ENCODE measurements around the gene OR12D3.
"Not testable (repeated sequence)": the region's sequence is repeated elsewhere in the genome, so short reads cannot be mapped to it uniquely, and the experiment has no call there.

OR12D3 gene

GRCh38 chr6:29375191-29375590, at the start of gene OR12D3:
Gene OR12D3, minus strand, starts transcription at chr6:29375291. Its CDS starts 4 bp downstream, at chr6:29375287.
- H3K27ac ChIP-seq = no peak within 1 kb of the TSS

GRCh38 chr6:29424575-29424974, 49.5 kb upstream of the OR12D3 start:
- no peak overlapping the region for H3K27ac ChIP-seq
- H3K4me3 ChIP-seq = no peak overlapping the region

More at GRCh38 chr6:29375191-29375590, at the start of gene OR12D3:
- no peak within 1 kb of the TSS for H3K4me3 ChIP-seq

GRCh38 chr6:29424168-29424567, 49.1 kb upstream of the OR12D3 start:
- H3K27ac ChIP-seq = no peak overlapping the region
- H3K4me3 ChIP-seq = no peak overlapping the region

DNA sequence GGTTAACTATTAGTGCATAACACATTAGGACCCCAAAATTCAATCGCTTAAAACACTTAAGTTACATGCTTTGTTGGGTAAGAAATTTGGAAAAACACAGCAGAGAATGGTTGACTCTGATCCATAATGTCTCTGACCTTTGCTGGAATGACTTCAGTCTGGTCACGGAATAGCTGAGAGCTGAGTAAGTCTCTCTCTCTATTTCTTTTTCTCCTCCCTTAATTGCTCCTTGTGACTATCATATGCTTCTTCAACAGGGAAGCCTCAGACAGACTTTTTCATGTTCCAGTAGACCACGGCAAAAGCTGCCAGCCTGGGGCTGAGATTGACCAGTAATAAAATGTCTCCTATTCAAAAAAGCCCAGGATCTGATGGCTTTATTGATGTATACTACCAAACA, 44.4 kb upstream of the OR12D3 start:
- no peak overlapping the region for H3K27ac ChIP-seq

GRCh38 chr6:29414588-29414987, 39.5 kb upstream of the OR12D3 start, which contains the start of gene OR12D1:
Gene OR12D1, plus strand, starts transcription at chr6:29414928.
- Histone ChIP-seq H3K4me3 (no peak within 1 kb of the TSS), H3K27ac (no peak within 1 kb of the TSS)

More for the DNA sequence above, 44.4 kb upstream of the OR12D3 start:
- H3K4me3 ChIP-seq = no peak overlapping the region

DNA sequence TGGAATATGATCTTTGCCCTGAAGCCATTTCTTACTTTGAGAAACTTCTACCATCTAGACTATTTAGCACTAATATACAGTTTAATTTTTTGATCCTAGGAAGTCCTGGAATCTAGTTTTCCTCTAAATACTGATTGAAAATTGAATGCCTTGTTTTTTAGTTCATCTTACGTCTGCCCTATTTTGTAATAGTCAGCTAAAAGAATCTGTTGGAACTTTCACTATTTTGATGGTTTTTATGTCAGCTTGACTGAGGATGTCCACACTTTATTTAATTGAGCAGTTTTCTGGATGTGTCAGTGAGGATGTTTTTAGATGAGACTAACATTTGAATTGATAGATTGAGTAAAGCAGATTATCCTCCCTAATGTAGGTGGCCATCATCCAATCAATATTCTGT, 28.7 kb upstream of the OR12D3 start:
- Histone ChIP-seq H3K4me3 (no peak overlapping the region), H3K27ac (no peak overlapping the region)

DNA sequence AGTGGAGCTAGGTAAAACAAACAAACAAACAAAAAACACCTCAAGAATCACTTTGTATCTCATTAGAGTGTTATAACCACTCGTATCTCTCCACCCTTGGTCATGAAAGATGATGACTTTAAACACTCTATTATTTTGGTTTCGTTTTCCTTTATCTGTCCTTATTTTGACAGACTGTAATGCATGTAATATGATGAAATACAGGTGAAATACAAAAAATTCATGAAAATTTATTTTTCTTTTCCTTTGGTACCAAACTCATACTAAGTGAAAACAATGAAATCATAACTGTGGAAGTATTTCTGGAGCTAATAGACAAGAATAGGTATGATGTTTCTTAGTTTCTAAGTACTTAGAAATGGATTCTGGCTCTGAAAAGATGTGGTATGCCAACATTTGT, 24.4 kb upstream of the OR12D3 start:
- H3K27ac ChIP-seq = no peak overlapping the region
- no peak overlapping the region for H3K4me3 ChIP-seq

- Histone ChIP-seq H3K4me3 (no peak within 1 kb of the TSS), H3K27ac (no peak within 1 kb of the TSS)
Observed at GRCh38 chr6:29395331-29395730, 20.2 kb upstream of the OR12D3 start, which contains the start of gene OR12D2. Gene OR12D2, plus strand, starts transcription at chr6:29395631. Its CDS starts 1,069 bp downstream, at chr6:29396700.

- no peak overlapping the region for H3K4me3 ChIP-seq
- H3K27ac ChIP-seq = no peak overlapping the region
Observed at GRCh38 chr6:29388533-29388932, 13.4 kb upstream of the OR12D3 start.

- Histone ChIP-seq H3K27ac (no peak overlapping the region), H3K4me3 (no peak overlapping the region)
Observed at GRCh38 chr6:29376003-29376402, 912 bp upstream of the OR12D3 start.

DNA sequence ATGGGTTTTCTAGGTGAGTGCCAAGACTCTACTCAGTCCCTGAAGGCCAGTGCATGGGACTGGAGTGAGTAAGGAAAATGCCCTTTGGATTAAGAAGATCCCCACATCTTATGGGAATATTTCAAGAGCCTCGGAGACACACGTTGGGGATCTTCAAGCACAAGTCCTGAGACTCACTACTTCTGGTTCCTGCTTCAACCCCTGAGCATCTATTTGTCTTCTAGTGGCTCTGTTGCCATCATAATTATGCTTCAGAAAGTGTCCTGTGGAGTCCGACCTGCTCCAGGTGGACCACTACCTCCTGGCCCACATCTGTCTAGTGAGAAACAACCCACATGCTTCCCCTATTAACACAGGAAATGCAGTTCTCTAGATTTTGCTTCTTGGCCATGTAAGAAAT, 6.3 kb downstream of the OR12D3 start, which contains the start of gene OR5V1:
OR5V1 (minus strand) TSS at position 101 of the 400 bp plus-strand sequence. CDS start 12,670 bp downstream, outside the sequence.
- Histone ChIP-seq H3K4me3 (no peak within 1 kb of the TSS), H3K27ac (no peak within 1 kb of the TSS)

- no peak overlapping the region for H3K4me3 ChIP-seq
Observed at GRCh38 chr6:29355603-29356002, 19.5 kb downstream of the OR12D3 start.

GRCh38 chr6:29354980-29355379, 20.1 kb downstream of the OR12D3 start:
- no peak overlapping the region for H3K27ac ChIP-seq

More at GRCh38 chr6:29355603-29356002, 19.5 kb downstream of the OR12D3 start:
- H3K27ac ChIP-seq = no peak overlapping the region

DNA sequence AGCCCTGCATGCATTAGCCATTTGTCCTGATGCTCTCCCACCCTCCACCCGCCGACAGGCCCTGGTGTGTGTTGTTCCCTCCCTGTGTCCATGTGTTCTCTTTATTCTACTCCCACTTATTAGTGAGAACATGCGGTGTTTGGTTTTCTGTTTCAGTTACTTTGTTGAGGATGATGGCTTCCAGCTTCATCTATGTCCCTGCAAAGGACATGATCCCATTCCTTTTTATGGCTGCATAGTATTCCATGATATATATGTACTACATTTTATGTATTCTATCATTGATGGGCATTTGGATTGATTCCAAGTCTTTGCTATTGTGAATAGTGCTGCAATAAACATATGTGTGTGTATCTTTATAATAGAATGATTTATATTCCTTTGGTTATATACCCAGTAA, 25.7 kb downstream of the OR12D3 start:
- not testable (repeated sequence) for H3K4me3 ChIP-seq, H3K27ac ChIP-seq

More at GRCh38 chr6:29354980-29355379, 20.1 kb downstream of the OR12D3 start:
- H3K4me3 ChIP-seq = no peak overlapping the region

- H3K27ac ChIP-seq = no peak overlapping the region
- H3K4me3 ChIP-seq = no peak overlapping the region
Observed at GRCh38 chr6:29345380-29345779, 29.7 kb downstream of the OR12D3 start.

DNA sequence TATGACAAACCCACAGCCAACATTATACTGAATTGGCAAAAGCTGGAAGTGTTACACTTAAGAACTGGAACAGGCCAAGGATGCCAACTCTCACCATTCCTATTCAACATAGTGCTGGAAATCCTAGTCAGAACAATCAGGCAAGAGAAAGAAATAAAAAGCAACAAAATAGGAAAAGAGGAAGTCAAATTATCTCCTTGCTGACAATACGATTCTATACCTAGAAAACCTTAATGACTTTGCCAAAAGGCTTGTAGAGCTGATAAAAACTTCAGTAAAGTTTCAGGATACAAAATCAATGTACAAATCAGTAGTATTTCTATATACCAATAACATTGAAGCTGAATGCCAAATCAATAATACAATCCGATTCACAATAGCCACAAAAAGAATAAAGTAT, 38.8 kb downstream of the OR12D3 start:
- H3K4me3 ChIP-seq = no peak overlapping the region
- no peak overlapping the region for H3K27ac ChIP-seq

DNA sequence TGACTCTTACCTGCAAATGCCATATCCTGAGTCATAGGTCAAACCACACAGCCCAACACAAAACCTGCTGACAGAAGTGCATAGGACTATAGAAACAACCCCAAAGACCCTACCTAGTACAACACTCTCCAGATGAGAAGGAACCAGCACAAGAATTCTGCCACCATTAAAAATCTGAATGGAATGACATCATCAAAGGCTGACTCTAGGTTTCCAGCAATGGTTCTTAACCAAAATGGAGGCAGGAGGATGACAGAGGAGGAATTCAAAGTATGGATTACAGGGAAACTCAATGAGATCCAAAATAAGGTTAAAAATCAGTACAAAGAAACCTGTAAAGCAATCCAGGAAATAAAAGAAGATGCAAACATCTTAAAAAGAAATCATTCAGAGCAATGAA, 42.4 kb downstream of the OR12D3 start:
- no peak overlapping the region for H3K4me3 ChIP-seq
- H3K27ac ChIP-seq = no peak overlapping the region

DNA sequence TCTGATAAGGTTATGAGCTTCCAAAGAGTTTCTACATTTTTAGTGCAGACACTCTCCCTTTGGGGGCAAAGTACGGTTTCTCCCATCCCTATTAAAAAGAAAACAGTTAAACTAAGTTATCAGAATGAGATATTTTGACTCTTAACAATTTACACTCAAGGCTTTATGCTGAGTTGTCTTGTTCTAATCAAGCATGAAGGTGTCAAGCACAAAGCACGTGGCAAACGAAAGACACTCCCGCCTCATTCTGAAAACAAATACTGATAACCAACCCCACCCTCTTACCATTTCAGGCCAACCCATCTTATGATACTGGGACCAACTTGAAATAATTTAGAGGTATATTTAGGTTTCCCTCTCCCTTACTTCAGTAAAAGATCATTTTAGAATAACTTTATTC, 49.3 kb downstream of the OR12D3 start:
- no peak overlapping the region for H3K27ac ChIP-seq
- H3K4me3 ChIP-seq = no peak overlapping the region
